ENCODE results near the gene PALM. TPM values are rescaled to one million over a fixed set of nuclear protein-coding genes. Genes with fewer than 3 reads are reported as not detected.

PALM gene
- total and polyA plus RNA-seq, 10 of the 15 experiments (the other 5 are each of a cell fraction or from before 2014, with no cell fraction given) = 0.09 to 0.95 (median 0.23) TPM; not detected in 2

- FAIRE-seq (no peak), DNase-seq (ENCODE audit: low read depth, low spot score) (no peak), ATAC-seq (no peak)
- Histone ChIP-seq H3K4me3 (no peak overlapping the region), H3K27ac (ENCODE audit: control insufficient read depth, insufficient read depth) (no peak overlapping the region), H3K4me1 (ENCODE audit: control insufficient read depth, insufficient read depth, low read length) (no peaks in the 10 kb centered on the region), H3K9ac (ENCODE audit: control insufficient read depth, insufficient read depth, low read length) (no peak overlapping the region), H3K36me3 (ENCODE audit: control insufficient read depth in 2 of 2, insufficient read depth in 2 of 2, low read length in 1 of 2) (no peaks in the 10 kb centered on the region), H3K9me3 (replicated peaks; ENCODE audit: control insufficient read depth, insufficient read depth, low read length) (peaks cover 7% of the 10 kb centered on the region; the same call in 1 of the 3 replicates), H3K27me3 (replicated peaks in 1 of 2; ENCODE audit: control insufficient read depth in 2 of 2, insufficient read depth in 2 of 2, low read length in 1 of 2) (no peaks in the 10 kb centered on the region), H3K4me2 (ENCODE audit: control insufficient read depth, insufficient read depth) (no peak overlapping the region), H4K20me1 (ENCODE audit: control insufficient read depth, insufficient read depth) (no peaks in the 10 kb centered on the region), H2AFZ (ENCODE audit: control insufficient read depth, low read depth, low read length) (no peak overlapping the region), H3K79me2 (ENCODE audit: control insufficient read depth, insufficient read depth, low read length) (no peaks in the 10 kb centered on the region)
- ChIA-PET POLR2A (no interaction called here), CTCF (no interaction called here), RAD21 (ENCODE audit: unreplicated experiment) (no interaction called here), SMC1A (ENCODE audit: uncharacterized antibody, unreplicated experiment) (no interaction called here)
- intact Hi-C loops (cut with micrococcal nuclease; ENCODE audit: unreplicated experiment) = no loop called here
- no TSS peak for BruUV-seq (replicated peaks)
- in situ Hi-C loops (cut with MboI) = no loop called here
- no peak for TF ChIP-seq GATAD2B (conservative IDR thresholded peaks at IDR 0.05; ENCODE audit: low read depth)
- TF ChIP-seq RCOR1 (conservative IDR thresholded peaks at IDR 0.05; ENCODE audit: low read depth, low read length) = no peak
- no peak for TF ChIP-seq SREBF2 (IDR thresholded peaks at IDR 0.05; ENCODE audit: low read length)
- TF ChIP-seq PAX5 (IDR thresholded peaks at IDR 0.05; ENCODE audit: borderline replicate concordance, low read depth, low read length) = no peak
- no peak for TF ChIP-seq CTCF (IDR thresholded peaks at IDR 0.05 in 2 of 3, conservative IDR thresholded peaks at IDR 0.05 in 1 of 3; ENCODE audit: control insufficient read depth in 2 of 3, extremely low read depth in 1 of 3, insufficient read depth in 1 of 3, low read depth in 3 of 3, low read length in 3 of 3)
- TF ChIP-seq BACH1 (IDR thresholded peaks at IDR 0.05; ENCODE audit: borderline replicate concordance) = no peak
- TF ChIP-seq FOS (IDR thresholded peaks at IDR 0.05; ENCODE audit: borderline replicate concordance, extremely low read depth, insufficient read length) = no peak
- TF ChIP-seq MLLT1 (IDR thresholded peaks at IDR 0.05) = no peak
- TF ChIP-seq RFX5 (IDR thresholded peaks at IDR 0.05; ENCODE audit: low read depth, low read length) = no peak
- no peak for TF ChIP-seq CBX5 (IDR thresholded peaks at IDR 0.05; ENCODE audit: low read depth)
- TF ChIP-seq ZNF622 (IDR thresholded peaks at IDR 0.05) = no peak
- TF ChIP-seq, protein P1, sequence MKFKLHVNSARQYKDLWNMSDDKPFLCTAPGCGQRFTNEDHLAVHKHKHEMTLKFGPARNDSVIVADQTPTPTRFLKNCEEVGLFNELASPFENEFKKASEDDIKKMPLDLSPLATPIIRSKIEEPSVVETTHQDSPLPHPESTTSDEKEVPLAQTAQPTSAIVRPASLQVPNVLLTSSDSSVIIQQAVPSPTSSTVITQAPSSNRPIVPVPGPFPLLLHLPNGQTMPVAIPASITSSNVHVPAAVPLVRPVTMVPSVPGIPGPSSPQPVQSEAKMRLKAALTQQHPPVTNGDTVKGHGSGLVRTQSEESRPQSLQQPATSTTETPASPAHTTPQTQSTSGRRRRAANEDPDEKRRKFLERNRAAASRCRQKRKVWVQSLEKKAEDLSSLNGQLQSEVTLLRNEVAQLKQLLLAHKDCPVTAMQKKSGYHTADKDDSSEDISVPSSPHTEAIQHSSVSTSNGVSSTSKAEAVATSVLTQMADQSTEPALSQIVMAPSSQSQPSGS (IDR thresholded peaks at IDR 0.05; ENCODE audit: low read length) = no peak
- WGBS (ENCODE audit: insufficient coverage, insufficient replicate concordance, low lambda C conversion rate, missing lambda C conversion rate) = 63% methylated on average over 36 of the region's 36 CpGs
Observed at GRCh38 chr19:756821-757688, 48.3 kb downstream of the PALM start.
